HG03565 (cell line): ENCODE data around the gene LMBR1.
"Not testable (repeated sequence)": the region's sequence is repeated elsewhere in the genome, so short reads cannot be mapped to it uniquely, and the experiment has no call there.

Experiments
- ATAC-seq: cut with Tn5 transposase; IDR thresholded peaks from one replicate; pipeline ENCODE4 v1.9.1; 2021; ENCODE audit warnings: mild to moderate bottlenecking, moderate library complexity; ENCODE audit not compliant: unreplicated experiment

LMBR1 gene

DNA sequence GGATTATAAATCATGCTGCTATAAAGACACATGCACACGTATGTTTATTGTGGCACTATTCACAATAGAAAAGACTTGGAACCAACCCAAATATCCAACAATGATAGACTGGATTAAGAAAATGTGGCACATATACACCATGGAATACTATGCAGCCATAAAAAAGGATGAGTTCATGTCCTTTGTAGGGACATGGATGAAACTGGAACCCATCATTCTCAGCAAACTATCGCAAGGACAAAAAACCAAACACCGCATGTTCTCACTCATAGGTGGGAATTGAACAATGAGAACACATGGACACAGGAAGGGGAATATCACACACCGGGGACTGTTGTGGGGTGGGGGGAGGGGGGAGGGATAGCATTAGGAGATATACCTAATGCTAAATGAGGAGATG is 89.3 kb downstream of the LMBR1 start:
- not testable (repeated sequence) for ATAC-seq

DNA sequence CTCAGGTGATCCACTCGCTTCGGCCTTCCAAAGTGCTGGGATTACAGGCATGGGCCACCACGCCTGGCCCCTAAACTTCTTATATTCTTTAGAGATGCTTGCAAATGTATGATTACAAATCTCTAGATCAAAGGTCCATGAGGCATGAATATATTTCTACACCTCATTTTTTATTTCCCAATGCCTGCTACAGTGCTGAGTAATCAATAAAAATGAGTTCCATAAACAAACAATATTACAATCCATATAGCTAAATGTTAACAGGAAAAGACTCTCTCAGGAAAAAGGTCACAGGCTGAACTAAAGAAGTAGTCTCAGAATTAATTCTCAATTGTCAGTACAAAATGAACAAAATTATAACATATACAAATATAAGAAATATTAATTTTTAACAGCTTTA is 90.8 kb downstream of the LMBR1 start:
- ATAC-seq: no peak

- no peak for ATAC-seq
Observed at GRCh38 chr7:156795415-156795814, 97.6 kb downstream of the LMBR1 start.

DNA sequence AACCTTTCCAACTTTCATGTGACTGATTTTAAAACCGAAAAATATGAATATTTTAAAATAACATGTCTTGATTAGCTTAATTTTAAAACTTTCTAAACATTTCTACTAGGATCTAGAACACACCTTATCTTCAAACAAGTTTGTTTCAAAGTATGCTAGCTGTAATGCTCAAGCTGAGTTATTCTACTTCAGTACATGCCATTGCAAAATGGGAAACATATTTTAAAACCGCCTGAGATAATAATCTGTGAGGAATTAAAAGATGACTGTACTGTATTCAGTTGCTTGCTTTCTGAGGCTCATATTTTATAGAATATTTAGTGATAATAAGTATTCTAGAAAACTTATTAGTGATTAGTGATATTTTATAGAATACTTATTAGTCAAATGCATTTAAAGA is 99.6 kb downstream of the LMBR1 start:
- ATAC-seq: no peak

DNA sequence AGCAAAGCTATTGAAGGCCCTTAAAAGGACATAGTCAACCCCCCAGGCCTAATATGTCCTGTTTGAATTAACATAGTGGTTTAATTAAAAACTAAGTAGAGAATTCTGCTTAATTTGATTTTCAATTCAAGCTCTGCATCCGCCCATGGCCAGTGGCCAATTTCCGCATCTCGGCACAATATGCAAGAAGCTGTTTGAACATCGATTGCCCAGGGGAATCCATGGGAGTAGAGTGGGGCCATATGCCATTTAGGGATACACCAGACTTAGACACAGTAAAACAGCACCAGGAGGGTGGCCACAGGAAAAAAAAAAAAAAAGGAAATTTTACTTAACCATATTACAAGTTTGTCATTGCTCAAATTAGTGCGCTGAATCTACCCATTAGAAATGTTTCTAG is 100.4 kb downstream of the LMBR1 start:
- no peak for ATAC-seq

GRCh38 chr7:156791241-156791640 is 101.7 kb downstream of the LMBR1 start:
- ATAC-seq: no peak

DNA sequence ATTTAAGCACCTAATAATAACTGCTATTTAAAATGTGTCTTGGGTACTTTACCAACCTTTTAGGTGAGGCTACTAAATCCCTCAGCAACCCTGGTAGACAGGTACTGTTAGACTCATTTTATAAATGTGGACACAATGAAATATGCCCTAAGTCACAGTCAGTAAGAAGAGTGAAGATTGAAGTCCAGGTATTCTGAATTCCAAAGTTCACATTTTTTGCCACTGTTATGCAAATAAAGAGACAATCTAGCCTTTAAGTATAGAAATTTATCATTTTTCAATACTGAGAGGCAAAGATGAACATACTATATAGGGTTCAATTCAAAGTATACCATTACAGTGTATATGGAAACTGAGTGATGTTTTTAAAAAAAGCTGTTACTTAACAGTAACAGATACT is 102.7 kb downstream of the LMBR1 start:
- no peak for ATAC-seq

GRCh38 chr7:156785998-156786543 is 106.9 kb downstream of the LMBR1 start:
- no peak for ATAC-seq

DNA sequence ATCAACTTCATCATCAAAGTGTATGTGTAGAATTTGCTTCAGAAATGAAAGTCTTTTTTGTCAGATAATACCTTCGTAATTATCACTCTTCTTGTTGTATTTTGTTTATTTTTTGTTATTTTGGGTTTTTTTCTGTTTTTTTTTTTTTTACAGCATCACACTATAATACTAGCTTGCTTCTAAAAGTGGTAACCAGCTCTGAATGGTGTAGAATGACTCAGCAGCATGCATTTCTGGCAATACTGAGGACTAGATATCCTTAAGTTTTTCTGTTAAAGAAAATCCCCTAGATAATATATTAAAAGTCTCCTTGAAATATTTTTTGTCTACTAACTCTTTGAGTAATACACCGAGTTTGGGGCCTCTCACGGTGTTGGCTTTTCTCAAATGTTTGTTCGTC is 109.1 kb downstream of the LMBR1 start:
- ATAC-seq: no peak

DNA sequence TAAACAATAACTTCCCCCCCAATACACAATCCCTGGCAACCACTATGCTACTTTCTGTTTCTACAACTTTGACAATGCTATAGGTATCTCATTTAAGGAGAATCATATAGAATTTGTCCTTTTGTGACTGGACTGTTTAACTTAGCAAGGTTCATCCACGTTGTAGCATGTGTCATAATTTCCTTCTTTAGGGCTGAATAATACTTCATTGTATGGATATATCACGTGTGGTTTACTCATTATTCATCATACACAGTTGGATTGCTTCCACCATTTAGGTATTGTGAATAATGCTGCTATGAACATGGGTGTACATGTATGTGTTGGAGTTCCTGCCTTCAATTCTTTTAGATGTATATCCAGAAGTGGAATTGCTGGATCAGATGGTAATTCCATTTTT is 111.0 kb downstream of the LMBR1 start:
- ATAC-seq: no peak

GRCh38 chr7:156780724-156781455 is 112.1 kb downstream of the LMBR1 start:
- peak; percentile 74 for ATAC-seq

DNA sequence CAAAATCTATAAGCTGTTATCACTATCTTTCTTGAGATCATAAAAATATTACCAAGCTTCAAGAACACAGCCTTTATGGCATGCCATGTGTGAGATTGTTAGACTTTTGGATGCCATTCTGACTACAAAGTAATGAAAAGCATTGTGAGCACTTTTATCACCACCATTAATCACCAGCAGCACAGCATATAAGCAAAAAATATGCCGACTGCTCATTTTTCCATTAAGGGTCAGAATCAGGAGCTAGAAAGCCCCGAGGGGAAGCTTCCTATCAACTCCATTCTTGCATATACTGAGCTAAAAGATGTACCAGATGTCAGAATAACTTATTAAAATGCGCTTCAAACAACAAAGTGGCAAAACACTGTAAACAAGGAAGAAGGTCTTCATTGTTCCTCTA is 114.3 kb downstream of the LMBR1 start:
- no peak for ATAC-seq

DNA sequence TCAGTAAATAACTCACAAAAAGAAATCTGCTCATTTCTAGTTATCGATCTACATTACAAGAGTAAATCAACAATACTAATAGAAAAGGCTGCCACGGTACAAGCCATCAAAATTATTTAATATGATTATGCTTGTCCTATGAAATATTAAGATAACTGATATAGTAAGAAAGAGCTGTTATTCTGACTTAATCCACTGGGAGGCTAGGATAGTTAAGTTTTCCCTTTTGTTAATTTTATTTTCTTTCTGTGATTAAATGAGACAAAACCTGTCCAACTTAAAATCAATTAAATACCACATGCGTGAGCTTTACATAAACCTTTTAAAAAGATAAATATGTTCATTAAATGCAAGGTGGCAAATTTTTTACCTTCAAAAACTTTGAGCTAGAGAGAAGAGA is 114.8 kb downstream of the LMBR1 start:
- no peak for ATAC-seq

GRCh38 chr7:156777364-156778069 is 115.5 kb downstream of the LMBR1 start:
- ATAC-seq: no peak

- no peak for ATAC-seq
Observed at GRCh38 chr7:156776527-156776926, 116.5 kb downstream of the LMBR1 start.

GRCh38 chr7:156773966-156774365 is 119.0 kb downstream of the LMBR1 start:
- peak; percentile 31 for ATAC-seq

- ATAC-seq: no peak
Observed at GRCh38 chr7:156772725-156773124, 120.3 kb downstream of the LMBR1 start.

DNA sequence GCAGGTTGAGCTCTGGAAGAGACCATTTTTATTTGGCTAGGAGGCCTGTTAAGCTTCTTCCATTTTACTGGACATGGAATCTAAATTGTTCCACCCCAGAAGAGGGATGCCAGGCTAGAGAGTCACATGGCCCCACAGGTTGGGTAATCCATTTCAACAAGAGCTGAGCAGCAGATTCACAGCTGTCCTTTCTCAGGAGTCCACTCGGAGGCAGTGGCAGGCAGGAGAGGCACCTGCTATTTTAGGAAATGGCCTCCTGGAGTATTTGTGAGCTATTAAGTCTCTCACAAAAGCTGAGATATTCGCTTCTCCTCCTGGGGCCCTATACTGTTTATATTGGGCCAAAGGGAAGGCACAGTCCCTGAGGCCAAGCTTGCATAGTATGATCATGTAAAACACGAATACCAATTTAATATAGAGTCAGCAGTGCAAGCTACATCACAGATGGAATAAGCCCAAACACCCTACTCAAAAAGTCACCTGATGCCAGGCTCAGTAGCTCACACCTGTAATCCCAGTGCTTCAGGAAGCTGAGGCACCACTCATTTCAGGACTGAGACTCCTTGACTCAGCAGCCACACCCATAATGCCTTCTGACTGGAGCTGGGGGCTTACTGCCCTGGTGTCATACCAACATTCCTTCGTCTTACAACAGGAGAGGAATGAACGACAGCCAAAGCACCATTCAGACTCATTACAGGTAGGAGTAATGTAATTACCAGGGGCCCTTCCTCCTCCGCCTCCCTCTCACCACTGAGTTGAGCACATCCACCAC is 124.1 kb downstream of the LMBR1 start:
- ATAC-seq: no peak

GRCh38 chr7:156766666-156767065 is 126.3 kb downstream of the LMBR1 start:
- no peak for ATAC-seq

- no peak for ATAC-seq
Observed at GRCh38 chr7:156765901-156766656, 126.9 kb downstream of the LMBR1 start.

DNA sequence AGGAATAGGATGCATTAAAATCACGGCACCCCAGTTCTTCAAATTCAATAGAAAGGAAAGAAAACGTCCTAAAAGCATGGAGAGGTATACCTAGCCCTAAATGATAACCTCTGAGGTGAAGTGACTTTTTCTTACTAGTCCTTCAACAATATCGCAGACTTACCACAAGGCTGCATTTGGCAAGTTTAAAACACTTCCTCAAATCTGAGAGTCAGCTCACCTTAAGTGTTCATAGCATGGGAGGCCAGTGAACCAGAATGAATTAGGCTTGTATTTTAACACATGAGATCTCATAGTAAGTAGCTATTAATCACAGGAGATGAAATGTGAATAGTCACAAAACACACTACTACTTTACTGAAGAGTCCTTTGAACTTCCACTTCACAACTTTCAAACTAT is 128.2 kb downstream of the LMBR1 start:
- ATAC-seq: no peak
